Endothelial cell of umbilical vein (primary cell): Measurements from ENCODE around the gene RYR2. TPM values are rescaled to one million over a fixed set of nuclear protein-coding genes. Genes with fewer than 3 reads are reported as not detected.

Experiments
- BruUV-seq: library from RNA; stranded (reverse); fragments of 400-500 nt; replicated peaks from 2 replicates; lab custom pipeline; 2021; lab: Mats Ljungman, UMichigan
- CTCF ChIA-PET: fragments of 300-600, 350-600 bp; sonication (Branson Sonifier 250); formaldehyde crosslinking; loops from one replicate; lab custom pipeline; 2021; ENCODE audit warnings: antibody characterized with exemption, inconsistent platforms; lab: Charles Lee
- POLR2A ChIA-PET: fragments of 300-600, 350-600 bp; sonication (Branson Sonifier 250); formaldehyde crosslinking; loops from one replicate; lab custom pipeline; 2021; ENCODE audit warnings: antibody characterized with exemption, inconsistent platforms; lab: Charles Lee
- DNase-seq: peaks from one replicate; pipeline ENCODE4 v3.0.0-alpha.2; 2011; ENCODE audit warnings: low read depth, low spot score
- FAIRE-seq: peaks from 2 replicates; lab custom pipeline; 2011; peaks lifted over from hg19 to GRCh38; lab: Jason Lieb, UNC
- H2AFZ ChIP-seq: 2 replicates; pipeline ENCODE4 v1.6.0; 2012; ENCODE audit warnings: low read depth, low read length, control low read depth, inconsistent platforms
- H3K27ac ChIP-seq: 2 replicates; pipeline ENCODE4 v1.5.1; 2011; ENCODE audit warnings: low read depth, mild to moderate bottlenecking, control low read depth, low read length, moderate library complexity; ENCODE audit not compliant: insufficient read depth
- H3K27me3 ChIP-seq, 2 experiments: 2 replicates each; pipeline versions ENCODE4 v1.6.0 to v1.6.1; 2011; ENCODE audit warnings: low read length in 2 of 2, mixed read lengths in 1 of 2; ENCODE audit not compliant: control insufficient read depth in 2 of 2, insufficient read depth in 2 of 2
- H3K36me3 ChIP-seq, 2 experiments: 2 replicates in 1 of 2; 3 replicates in 1 of 2; pipeline ENCODE4 v1.5.1; 2011; ENCODE audit warnings: low read length in 2 of 2, mild to moderate bottlenecking in 1 of 2, moderate library complexity in 1 of 2; ENCODE audit not compliant: control insufficient read depth in 2 of 2, insufficient read depth in 2 of 2; ENCODE audit errors: extremely low read depth in 1 of 2
- H3K4me1 ChIP-seq: 3 replicates; pipeline ENCODE4 v1.5.1; 2011; ENCODE audit warnings: mild to moderate bottlenecking, low read length; ENCODE audit not compliant: control insufficient read depth, insufficient read depth; ENCODE audit errors: extremely low read depth
- H3K4me2 ChIP-seq: 2 replicates; pipeline ENCODE4 v1.6.1; 2011; ENCODE audit warnings: low read length, control low read depth, mixed read lengths; ENCODE audit not compliant: insufficient read depth
- H3K4me3 ChIP-seq, 3 experiments: fragments of 200-600 bp in 1 of 3; sonication (generic), shearing (Covaris generic) in 1 of 3; replicated peaks in 1 of 3; 2 replicates each; pipeline ENCODE4 v1.5.1; 2011 to 2016; ENCODE audit warnings: control low read depth in 3 of 3, low read length in 3 of 3, mild to moderate bottlenecking in 2 of 3, inconsistent platforms in 1 of 3, low read depth in 1 of 3, moderate library complexity in 1 of 3; ENCODE audit not compliant: insufficient read depth in 1 of 3
- H3K79me2 ChIP-seq: 2 replicates; pipeline ENCODE4 v1.6.0; 2012; ENCODE audit warnings: low read length, inconsistent platforms; ENCODE audit not compliant: control insufficient read depth, insufficient read depth
- H3K9ac ChIP-seq: replicated peaks from 2 replicates; pipeline ENCODE3; 2011; ENCODE audit warnings: low read length, control low read depth; ENCODE audit not compliant: insufficient read depth; ENCODE audit errors: extremely low read depth
- H3K9me1 ChIP-seq: replicated peaks from 3 replicates; pipeline ENCODE4 v1.6.0; 2011; ENCODE audit warnings: mild to moderate bottlenecking, low read length; ENCODE audit not compliant: control insufficient read depth, insufficient read depth; ENCODE audit errors: extremely low read depth
- H3K9me3 ChIP-seq: replicated peaks from 2 replicates; pipeline ENCODE4 v1.5.1; 2012; ENCODE audit warnings: low read length, inconsistent platforms; ENCODE audit not compliant: control insufficient read depth, insufficient read depth
- H4K20me1 ChIP-seq: replicated peaks from 2 replicates; pipeline ENCODE3; 2011; ENCODE audit warnings: mild to moderate bottlenecking, low read length; ENCODE audit not compliant: control insufficient read depth, insufficient read depth; ENCODE audit errors: extremely low read depth
- CTCF ChIP-seq, 2 donors: IDR thresholded peaks; 1 replicate in 1 of 2; 2 replicates in 1 of 2; pipeline ENCODE4 v1.5.1; 2011; ENCODE audit warnings: low read length in 2 of 2, mild to moderate bottlenecking in 2 of 2, moderate library complexity in 2 of 2, control low read depth in 1 of 2, inconsistent platforms in 1 of 2, low read depth in 1 of 2; ENCODE audit not compliant: insufficient read depth in 1 of 2; ENCODE audit errors: extremely low read depth in 1 of 2
- EZH2 ChIP-seq: IDR thresholded peaks from 2 replicates; pipeline ENCODE4 v1.6.1; 2012; ENCODE audit warnings: borderline replicate concordance, low read depth, mild to moderate bottlenecking, moderate library complexity, low read length, inconsistent platforms; ENCODE audit not compliant: severe bottlenecking
- FOS ChIP-seq: IDR thresholded peaks from 2 replicates; pipeline ENCODE4 v1.6.1; 2011; ENCODE audit warnings: mild to moderate bottlenecking, low read length, moderate library complexity, borderline replicate concordance; ENCODE audit not compliant: insufficient read depth
- GATA2 ChIP-seq: IDR thresholded peaks from 2 replicates; pipeline ENCODE4 v1.7.0; 2011; ENCODE audit warnings: low read depth, mild to moderate bottlenecking, moderate library complexity, mixed read lengths, low read length; ENCODE audit not compliant: insufficient read length, insufficient read depth
- JUN ChIP-seq: IDR thresholded peaks from 2 replicates; pipeline ENCODE4 v1.6.1; 2011; ENCODE audit warnings: borderline replicate concordance, low read depth; ENCODE audit not compliant: insufficient read length, insufficient read depth
- MAX ChIP-seq: IDR thresholded peaks from 2 replicates; pipeline ENCODE4 v1.6.1; 2011; ENCODE audit not compliant: insufficient read depth, insufficient read length
- MYC ChIP-seq: IDR thresholded peaks from one replicate; pipeline ENCODE4 v1.6.1; 2011; ENCODE audit warnings: mild to moderate bottlenecking, low read depth, low read length
- POLR2A ChIP-seq: IDR thresholded peaks from 2 replicates; pipeline ENCODE4 v1.6.1; 2012; ENCODE audit warnings: low read depth, mild to moderate bottlenecking, control low read depth, low read length
- POLR2AphosphoS5 ChIP-seq: IDR thresholded peaks from 2 replicates; pipeline ENCODE4 v1.6.1; 2012; ENCODE audit warnings: low read depth, mild to moderate bottlenecking, control low read depth, low read length, moderate library complexity; ENCODE audit not compliant: insufficient read depth
- dilution Hi-C: fragments of 300-500 bp; cut with MboI; formaldehyde crosslinking; loops from one replicate; pipeline ENCODE4 v1.15.0; 2019; ENCODE audit warnings: low sequenced_read_pairs; ENCODE audit not compliant: extremely low pct_ligation_motif_present
- intact Hi-C: fragments of 100-400 bp; cut with micrococcal nuclease; formaldehyde crosslinking; loops from one replicate; pipeline ENCODE4 v1.10.0; 2022
- polyA plus RNA-seq, 4 experiments: library from polyadenylated mRNA; depleted of rRNA in 3 of 4; stranded (reverse) in 3 of 4; unstranded in 1 of 4; fragments of >200 nt; gene quantifications; 2 replicates each; pipeline versions ENCODE4 v1.2.1 to v1.2.3, GENCODE V29; 2011 to 2012; ENCODE audit warnings: missing spikeins in 1 of 4
- total RNA-seq: library from RNA; stranded (reverse); gene quantifications from 2 replicates; pipeline ENCODE4 v1.2.3, GENCODE V29; 2021

Gene RYR2
- total and polyA plus RNA-seq, 2 donors (not counting 3 experiments of a cell fraction or from before 2014, with no cell fraction given) = not detected

GRCh38 chr1:237868817-237869600 lies 827.0 kb downstream of the RYR2 start:
- H2AFZ ChIP-seq = no peak overlapping the region
- intact Hi-C loops (no loop called here), dilution Hi-C loops (no loop called here)
- no peak overlapping the region for H3K27ac ChIP-seq
- H3K9me1 ChIP-seq = no peaks in the 10 kb centered on the region
- ChIA-PET POLR2A (no interaction called here), CTCF (no interaction called here)
- H3K4me1 ChIP-seq = no peaks in the 10 kb centered on the region
- TF ChIP-seq MAX = no peak
- no peak for TF ChIP-seq FOS
- TF ChIP-seq JUN = no peak
- no peak for TF ChIP-seq POLR2AphosphoS5
- no peak for TF ChIP-seq GATA2
- TF ChIP-seq EZH2 = no peak
- no peak for TF ChIP-seq CTCF (IDR thresholded peaks at IDR 0.05; ENCODE audit: extremely low read depth in 1 of 2, insufficient read depth in 1 of 2, low read depth in 1 of 2, low read length in 2 of 2)
- TF ChIP-seq POLR2A = no peak
- TF ChIP-seq MYC = no peak
- DNase-seq (no peak), FAIRE-seq (no peak)
- H3K36me3 ChIP-seq = no peaks in the 10 kb centered on the region
- H3K9ac ChIP-seq = no peak overlapping the region
- no peaks in the 10 kb centered on the region for H3K79me2 ChIP-seq
- no peak overlapping the region for H3K4me3 ChIP-seq
- H3K4me2 ChIP-seq = no peak overlapping the region
- no peaks in the 10 kb centered on the region for H4K20me1 ChIP-seq
- H3K27me3 ChIP-seq = no peaks in the 10 kb centered on the region
- H3K9me3 ChIP-seq = no peaks in the 10 kb centered on the region
- no TSS peak for BruUV-seq
